Measurements from ENCODE around the gene SPOCK1. TPM values are rescaled to one million over a fixed set of nuclear protein-coding genes. Genes with fewer than 3 reads are reported as not detected.

The SPOCK1 gene
- total and polyA plus RNA-seq, 9 of the 15 experiments (the other 6 are each of a cell fraction or from before 2014, with no cell fraction given): 0.01 to 0.35 (median 0.04) TPM; not detected in 6

DNA sequence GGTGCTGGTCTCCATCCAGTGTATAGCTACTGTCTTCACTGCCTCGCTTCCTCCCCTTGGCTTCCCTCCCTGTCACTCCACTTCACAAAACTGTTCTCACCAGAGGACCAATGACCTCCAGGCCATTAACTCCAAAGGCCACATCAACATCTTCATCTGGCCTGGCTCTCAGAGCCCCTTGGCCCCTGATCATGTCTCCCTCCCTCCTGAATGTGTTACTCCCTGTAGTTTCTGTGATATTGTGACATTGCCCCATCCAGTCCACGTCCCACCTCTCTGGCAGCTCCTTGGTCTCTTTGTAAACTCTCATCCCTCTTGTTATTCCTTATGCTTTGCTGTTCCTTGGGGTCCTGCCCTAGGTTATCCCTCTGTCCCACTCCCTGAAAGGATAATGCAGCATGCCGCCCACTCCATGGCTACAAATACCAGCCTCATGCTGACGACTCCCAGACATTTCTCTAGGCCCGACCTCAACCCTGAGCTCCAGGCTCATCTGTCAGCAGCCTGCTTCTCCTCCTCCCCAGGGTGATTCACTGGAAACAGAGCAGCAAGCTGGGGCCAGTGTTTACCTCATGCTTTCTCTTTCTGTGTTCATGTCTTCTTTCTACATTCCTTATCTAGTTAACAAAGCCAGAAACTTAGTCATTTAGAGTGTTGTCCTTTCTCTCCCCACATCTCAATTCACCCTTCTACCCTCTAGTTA, 312.2 kb downstream of the SPOCK1 start:
- DNase-seq (ENCODE audit: extremely low read depth in 1 of 4, low spot score in 3 of 4): no peak
- Histone ChIP-seq H4K20me1 (replicated peaks; ENCODE audit: control insufficient read depth, insufficient read depth, low read length) (no peaks in the 10 kb centered on the region), H3K4me2 (ENCODE audit: insufficient read depth, low read length) (no peak overlapping the region), H3K36me3 (ENCODE audit: control insufficient read depth, insufficient read depth, low read length) (no peaks in the 10 kb centered on the region), H3K9ac (ENCODE audit: insufficient read depth in 1 of 2, low read depth in 2 of 2, low read length in 2 of 2) (no peak overlapping the region), H3K9me1 (ENCODE audit: control insufficient read depth, insufficient read depth, low read length) (no peaks in the 10 kb centered on the region), H3K4me3 (no peak overlapping the region), H3K4me1 (replicated peaks in 1 of 2; ENCODE audit: control insufficient read depth in 2 of 2, insufficient read depth in 2 of 2, low read length in 2 of 2) (no peaks in the 10 kb centered on the region), H3K27ac (ENCODE audit: extremely low read depth, low read depth, low read length) (no peak overlapping the region), H2AFZ (ENCODE audit: low read depth, low read length) (no peak overlapping the region), H3K79me2 (ENCODE audit: control insufficient read depth, insufficient read depth, low read length) (no peaks in the 10 kb centered on the region), H3K9me3 (replicated peaks; ENCODE audit: control insufficient read depth, insufficient read depth, low read depth, low read length) (no peaks in the 10 kb centered on the region), H3K27me3 (ENCODE audit: control insufficient read depth in 2 of 2, insufficient read depth in 2 of 2, low read length in 2 of 2) (no peaks in the 10 kb centered on the region; a peak in 2 of 5 replicates)
- CTCF ChIA-PET (ENCODE audit: low intra/inter-chr PET ratio): no interaction called here
- WGBS (ENCODE audit: insufficient coverage, low coverage, missing lambda C conversion rate): 0% methylated on average over 5 of the region's 5 CpGs
- FAIRE-seq: no peak
- no peak for ATAC-seq
- TF ChIP-seq THRAP3 (IDR thresholded peaks at IDR 0.05; ENCODE audit: borderline replicate concordance): no peak
- TF ChIP-seq, protein P1, sequence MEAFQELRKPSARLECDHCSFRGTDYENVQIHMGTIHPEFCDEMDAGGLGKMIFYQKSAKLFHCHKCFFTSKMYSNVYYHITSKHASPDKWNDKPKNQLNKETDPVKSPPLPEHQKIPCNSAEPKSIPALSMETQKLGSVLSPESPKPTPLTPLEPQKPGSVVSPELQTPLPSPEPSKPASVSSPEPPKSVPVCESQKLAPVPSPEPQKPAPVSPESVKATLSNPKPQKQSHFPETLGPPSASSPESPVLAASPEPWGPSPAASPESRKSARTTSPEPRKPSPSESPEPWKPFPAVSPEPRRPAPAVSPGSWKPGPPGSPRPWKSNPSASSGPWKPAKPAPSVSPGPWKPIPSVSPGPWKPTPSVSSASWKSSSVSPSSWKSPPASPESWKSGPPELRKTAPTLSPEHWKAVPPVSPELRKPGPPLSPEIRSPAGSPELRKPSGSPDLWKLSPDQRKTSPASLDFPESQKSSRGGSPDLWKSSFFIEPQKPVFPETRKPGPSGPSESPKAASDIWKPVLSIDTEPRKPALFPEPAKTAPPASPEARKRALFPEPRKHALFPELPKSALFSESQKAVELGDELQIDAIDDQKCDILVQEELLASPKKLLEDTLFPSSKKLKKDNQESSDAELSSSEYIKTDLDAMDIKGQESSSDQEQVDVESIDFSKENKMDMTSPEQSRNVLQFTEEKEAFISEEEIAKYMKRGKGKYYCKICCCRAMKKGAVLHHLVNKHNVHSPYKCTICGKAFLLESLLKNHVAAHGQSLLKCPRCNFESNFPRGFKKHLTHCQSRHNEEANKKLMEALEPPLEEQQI (IDR thresholded peaks at IDR 0.05): no peak
- in situ Hi-C loops (cut with MboI) (no loop called here), intact Hi-C loops (cut with micrococcal nuclease) (no loop called here)
- POLR2A ChIA-PET: interaction anchor here (0.7 to 0.9 kb wide), 2 partner anchors 8 to 17 kb away, joined by 3 read pairs; no protein-coding TSS in a partner anchor
- BruUV-seq (replicated peaks): no TSS peak
